ENCODE measurements around the gene ADAMTS14. TPM values are rescaled to one million over a fixed set of nuclear protein-coding genes. Genes with fewer than 3 reads are reported as not detected.

ADAMTS14 gene
- total RNA-seq, 1 experiment from 2014 or later = 7.6 TPM

DNA sequence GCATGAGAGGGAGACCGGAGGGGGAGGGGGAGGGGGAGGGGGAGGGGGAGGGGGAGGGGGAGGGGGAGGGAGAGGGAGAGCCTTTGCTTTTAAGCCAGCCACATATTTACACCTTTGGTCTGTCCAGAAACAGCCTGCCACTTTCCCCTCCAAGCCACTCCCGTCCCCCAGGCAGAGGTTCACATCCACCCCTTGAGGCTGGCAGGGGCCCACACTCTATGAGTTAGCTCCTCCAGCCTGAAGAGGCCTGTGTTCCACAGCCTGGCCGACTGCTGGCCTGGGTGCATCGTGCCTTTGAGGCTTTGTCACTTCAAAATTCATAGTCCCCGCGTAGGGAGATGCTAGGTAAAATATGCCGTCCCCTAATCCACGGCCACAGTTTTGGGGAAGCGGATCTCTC lies 16.5 kb downstream of the ADAMTS14 start:
- Histone ChIP-seq H3K27ac (no peak overlapping the region), H3K4me1 (peaks cover 3% of the 10 kb centered on the region), H3K27me3 (no peaks in the 10 kb centered on the region), H3K9me3 (replicated peaks) (no peaks in the 10 kb centered on the region), H3K36me3 (no peaks in the 10 kb centered on the region; the same call in 1 of the 2 replicates), H3K4me3 (no peak overlapping the region)
- DNase-seq = no peak

DNA sequence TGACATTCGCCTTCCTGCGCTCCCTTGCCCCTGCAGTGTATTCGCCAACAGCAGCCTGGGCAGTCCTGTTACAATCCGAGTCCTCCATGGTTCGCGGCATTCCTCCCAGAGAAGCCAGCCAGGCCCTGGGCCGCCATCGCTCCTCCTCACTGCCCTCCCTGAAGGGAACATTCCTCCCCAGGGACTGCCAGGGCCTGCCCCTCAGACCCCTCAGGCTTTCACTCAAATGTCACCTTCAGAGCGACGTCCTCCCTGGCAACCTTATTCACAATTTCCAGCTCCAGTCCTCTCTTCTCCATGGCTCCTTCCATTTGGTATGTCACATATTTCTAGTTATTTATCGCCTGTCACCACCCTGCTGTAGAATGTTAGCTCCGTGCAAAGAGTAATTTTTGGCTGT lies 17.4 kb downstream of the ADAMTS14 start:
- H3K27ac ChIP-seq = no peak overlapping the region
- no peaks in the 10 kb centered on the region for H3K9me3 ChIP-seq (replicated peaks)
- H3K4me3 ChIP-seq = no peak overlapping the region
- H3K36me3 ChIP-seq = no peaks in the 10 kb centered on the region; the same call in 1 of the 2 replicates
- no peak for DNase-seq
- H3K27me3 ChIP-seq = no peaks in the 10 kb centered on the region
- no peaks in the 10 kb centered on the region for H3K4me1 ChIP-seq

DNA sequence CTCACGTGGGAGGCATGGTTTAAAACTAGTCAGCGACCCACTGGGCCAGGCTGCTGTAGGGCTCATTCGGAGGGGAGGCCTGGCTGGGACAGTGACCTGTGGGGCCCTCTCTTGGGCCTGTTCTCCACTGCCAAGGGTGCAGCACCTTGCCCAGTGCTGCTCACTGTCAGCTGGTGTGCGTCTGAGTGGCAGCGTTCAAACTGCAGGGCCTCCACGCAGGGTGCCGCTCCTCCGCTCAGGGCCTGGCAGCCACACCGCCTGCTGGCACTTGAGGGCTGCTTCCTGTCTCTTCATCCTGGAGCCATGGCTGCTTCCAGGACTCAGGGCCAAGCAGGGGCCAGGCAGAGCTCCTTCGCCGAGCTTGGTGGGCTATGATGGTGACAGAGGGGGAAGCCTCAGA lies 18.3 kb downstream of the ADAMTS14 start:
- Histone ChIP-seq H3K4me3 (no peak overlapping the region), H3K9me3 (replicated peaks) (no peaks in the 10 kb centered on the region), H3K27me3 (no peaks in the 10 kb centered on the region), H3K36me3 (no peaks in the 10 kb centered on the region; the same call in 1 of the 2 replicates), H3K4me1 (no peaks in the 10 kb centered on the region), H3K27ac (no peak overlapping the region)
- DNase-seq = no peak

DNA sequence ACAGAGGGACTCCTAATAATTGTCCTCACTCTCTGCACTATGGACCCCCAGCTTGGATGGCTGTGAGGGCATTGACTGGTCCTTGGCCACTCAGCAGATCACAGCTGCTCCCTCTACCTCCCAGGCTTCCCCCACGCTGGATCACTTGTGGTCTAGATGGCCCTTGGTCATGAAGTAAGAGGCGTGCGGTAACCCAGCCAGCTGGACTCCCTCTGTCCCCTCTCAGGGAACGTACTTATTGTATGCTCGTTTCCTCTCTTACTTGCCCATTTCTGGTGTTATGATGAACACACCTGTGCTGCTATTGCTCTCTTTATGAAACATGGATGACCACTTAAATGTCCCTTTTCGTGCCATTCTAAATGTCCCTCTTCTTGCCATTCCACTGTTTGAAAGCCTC lies 19.3 kb downstream of the ADAMTS14 start:
- H3K9me3 ChIP-seq (replicated peaks) = no peaks in the 10 kb centered on the region
- no peak overlapping the region for H3K4me3 ChIP-seq
- H3K4me1 ChIP-seq = no peaks in the 10 kb centered on the region
- H3K36me3 ChIP-seq = no peaks in the 10 kb centered on the region
- H3K27me3 ChIP-seq = no peaks in the 10 kb centered on the region
- no peak overlapping the region for H3K27ac ChIP-seq
- DNase-seq = no peak

DNA sequence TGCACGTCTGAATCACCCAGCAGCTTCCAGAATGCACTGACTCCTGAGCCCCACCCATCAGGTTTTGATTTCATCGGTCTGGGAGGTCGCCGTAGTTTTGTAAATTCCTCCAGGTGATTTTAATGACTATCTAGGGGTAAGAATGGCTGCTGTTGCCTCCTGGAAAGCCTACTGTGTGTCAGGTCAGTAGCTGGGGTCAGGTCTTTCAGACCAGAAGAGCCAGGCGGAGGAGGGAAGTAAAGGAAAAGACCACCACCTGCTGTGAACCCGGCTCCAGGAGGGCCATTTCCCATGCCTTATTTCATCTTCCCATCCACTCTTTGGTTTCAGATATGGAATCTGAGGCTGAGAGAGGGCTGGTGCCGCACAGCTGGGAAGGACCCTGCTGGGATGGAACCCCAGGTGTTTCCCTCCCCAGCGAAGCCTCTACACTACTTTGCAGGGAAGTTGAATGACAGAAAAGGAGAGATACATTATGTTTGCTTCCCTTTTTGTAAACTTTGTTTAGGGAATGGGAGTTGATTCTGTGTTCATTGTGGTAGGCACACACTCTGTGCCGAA lies 19.8 kb downstream of the ADAMTS14 start:
- Histone ChIP-seq H3K4me1 (no peaks in the 10 kb centered on the region), H3K27ac (no peak overlapping the region), H3K4me3 (no peak overlapping the region), H3K9me3 (replicated peaks) (no peaks in the 10 kb centered on the region), H3K36me3 (no peaks in the 10 kb centered on the region), H3K27me3 (no peaks in the 10 kb centered on the region)
- DNase-seq = no peak

DNA sequence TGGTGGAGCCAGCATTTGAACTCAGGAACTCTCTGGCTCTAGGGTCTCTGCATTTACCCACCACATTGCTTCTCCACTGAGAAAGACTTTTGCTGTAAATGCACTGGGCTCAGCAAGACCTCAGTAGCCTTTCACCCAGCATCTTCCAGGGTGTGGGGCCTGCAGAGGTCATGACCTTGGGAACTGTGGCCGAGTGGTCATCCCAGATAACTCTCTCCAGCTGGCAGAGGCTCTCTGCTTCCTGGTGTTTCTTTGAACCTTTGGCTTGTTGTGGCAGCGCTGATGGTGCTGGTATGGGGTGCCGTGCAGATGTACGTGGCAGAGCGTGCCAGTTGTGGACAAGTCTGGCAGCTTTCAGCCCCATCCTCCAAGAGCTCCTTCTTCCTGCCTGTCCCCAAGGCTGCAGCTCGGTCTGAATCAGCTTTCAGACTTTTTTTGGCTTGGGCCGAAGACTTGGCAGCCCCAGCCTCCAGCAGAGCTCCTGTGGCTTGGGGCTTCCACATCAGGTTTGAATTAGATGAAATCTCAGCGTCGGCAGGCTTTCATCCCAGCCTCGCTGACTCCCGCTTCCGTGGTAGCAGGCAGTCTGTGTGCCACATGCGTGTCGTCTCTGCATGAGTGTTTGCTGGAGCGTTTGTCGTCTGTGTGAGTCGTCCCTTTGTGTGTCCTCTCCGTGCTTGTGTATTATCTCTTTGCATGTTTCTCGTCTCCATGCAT lies 21.5 kb downstream of the ADAMTS14 start:
- DNase-seq = no peak
- Histone ChIP-seq H3K36me3 (no peaks in the 10 kb centered on the region), H3K4me1 (no peaks in the 10 kb centered on the region), H3K27me3 (no peaks in the 10 kb centered on the region), H3K27ac (no peak overlapping the region), H3K9me3 (replicated peaks) (no peaks in the 10 kb centered on the region), H3K4me3 (no peak overlapping the region)

DNA sequence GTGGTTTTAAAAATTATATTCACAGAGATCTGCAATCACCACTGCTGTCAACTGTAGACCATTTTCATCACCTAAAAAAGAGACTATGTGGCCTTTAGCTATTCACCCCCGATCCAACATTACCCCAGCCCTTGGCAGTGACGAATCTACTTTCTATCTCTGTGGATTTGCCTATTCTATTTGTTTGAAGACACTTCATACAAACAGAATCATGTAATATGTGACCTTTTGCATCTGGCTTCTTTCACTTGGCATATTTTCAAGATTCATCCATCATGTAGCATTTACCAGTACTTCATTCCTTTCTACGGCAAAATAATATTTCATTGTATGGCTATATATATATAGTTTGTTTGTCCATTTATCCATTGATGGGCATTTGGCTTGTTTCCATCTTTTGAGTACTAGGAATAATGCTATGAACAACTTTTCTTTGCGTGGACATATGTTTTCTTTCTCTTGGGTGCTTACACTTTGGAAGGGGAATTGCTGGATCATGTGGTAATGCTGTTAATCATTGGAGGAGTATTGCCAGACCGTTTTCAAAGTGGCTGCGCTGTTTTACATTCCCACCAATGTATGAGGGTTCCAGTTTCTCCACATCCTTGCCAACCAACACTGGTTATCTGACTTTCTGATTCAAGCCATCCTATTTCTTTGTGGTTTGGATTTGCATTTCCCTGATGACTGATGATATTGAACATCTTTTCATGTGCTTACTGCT lies 22.3 kb downstream of the ADAMTS14 start:
- no peak for DNase-seq
- H3K9me3 ChIP-seq (replicated peaks) = no peaks in the 10 kb centered on the region
- H3K36me3 ChIP-seq = no peaks in the 10 kb centered on the region
- no peak overlapping the region for H3K27ac ChIP-seq
- no peaks in the 10 kb centered on the region for H3K4me1 ChIP-seq
- H3K4me3 ChIP-seq = no peak overlapping the region
- H3K27me3 ChIP-seq = no peaks in the 10 kb centered on the region

DNA sequence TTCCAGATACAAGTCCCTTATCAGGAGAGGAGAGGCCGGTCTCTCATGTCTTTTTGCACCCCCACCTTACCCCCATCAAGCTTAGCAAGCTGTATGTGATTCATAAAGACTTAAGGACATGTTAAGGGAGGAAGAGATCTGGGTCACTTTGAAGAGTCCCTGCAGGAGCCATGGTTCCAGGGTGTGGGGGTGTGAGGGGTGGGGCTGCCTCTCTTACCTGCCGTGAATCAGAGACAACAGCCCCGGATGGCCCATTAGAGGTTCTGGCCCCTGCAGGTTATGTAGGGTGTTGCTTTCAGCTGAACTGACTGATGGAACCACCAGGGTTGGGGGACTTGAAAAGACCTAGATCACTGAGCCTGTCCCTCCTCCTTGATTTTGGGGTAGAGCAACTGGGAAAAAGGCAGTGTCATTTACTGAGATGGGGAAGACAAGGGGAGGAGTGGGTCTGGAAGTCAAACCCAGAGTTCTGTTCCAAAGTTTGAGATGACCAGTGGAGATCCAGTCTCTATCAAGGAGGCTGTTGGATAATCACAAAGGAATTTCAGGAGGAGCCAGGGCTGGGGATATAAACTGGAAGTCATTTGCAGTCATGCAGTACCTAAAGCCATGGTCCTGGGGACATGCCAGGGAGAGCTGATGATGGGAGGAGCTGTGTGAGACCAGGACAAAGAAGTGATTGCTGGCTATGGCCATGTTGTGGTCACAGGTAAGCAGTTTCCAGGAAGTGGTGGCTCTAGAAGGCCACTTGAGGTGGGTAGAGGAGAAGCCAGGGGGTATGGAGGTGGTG lies 23.1 kb downstream of the ADAMTS14 start:
- no peaks in the 10 kb centered on the region for H3K27me3 ChIP-seq
- H3K36me3 ChIP-seq = no peaks in the 10 kb centered on the region
- no peak overlapping the region for H3K27ac ChIP-seq
- H3K4me3 ChIP-seq = no peak overlapping the region
- no peaks in the 10 kb centered on the region for H3K4me1 ChIP-seq
- H3K9me3 ChIP-seq (replicated peaks) = no peaks in the 10 kb centered on the region
- DNase-seq = no peak

DNA sequence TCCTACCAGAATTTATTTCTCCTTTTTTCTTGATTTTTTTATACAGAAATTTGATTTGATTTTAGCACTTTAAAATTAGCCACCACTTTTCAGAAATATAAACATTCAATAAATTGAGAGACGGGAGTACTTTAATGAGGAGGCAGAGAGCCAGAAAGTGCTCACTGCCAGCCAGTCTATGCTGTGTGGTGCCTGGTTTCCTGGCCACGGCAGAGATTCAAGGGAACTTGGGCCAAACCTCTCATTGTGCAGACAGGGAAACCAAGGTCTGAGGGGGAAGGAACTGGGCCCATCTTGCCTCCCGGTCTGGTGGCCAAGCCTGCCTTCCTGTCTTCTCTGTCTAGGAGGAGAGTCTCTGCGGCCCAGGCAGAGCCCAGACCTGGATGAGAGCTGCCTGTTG lies 25.9 kb downstream of the ADAMTS14 start:
- no peaks in the 10 kb centered on the region for H3K9me3 ChIP-seq (replicated peaks)
- H3K36me3 ChIP-seq = no peaks in the 10 kb centered on the region
- no peaks in the 10 kb centered on the region for H3K4me1 ChIP-seq
- no peak overlapping the region for H3K4me3 ChIP-seq
- no peak overlapping the region for H3K27ac ChIP-seq
- DNase-seq = no peak
- H3K27me3 ChIP-seq = no peaks in the 10 kb centered on the region

DNA sequence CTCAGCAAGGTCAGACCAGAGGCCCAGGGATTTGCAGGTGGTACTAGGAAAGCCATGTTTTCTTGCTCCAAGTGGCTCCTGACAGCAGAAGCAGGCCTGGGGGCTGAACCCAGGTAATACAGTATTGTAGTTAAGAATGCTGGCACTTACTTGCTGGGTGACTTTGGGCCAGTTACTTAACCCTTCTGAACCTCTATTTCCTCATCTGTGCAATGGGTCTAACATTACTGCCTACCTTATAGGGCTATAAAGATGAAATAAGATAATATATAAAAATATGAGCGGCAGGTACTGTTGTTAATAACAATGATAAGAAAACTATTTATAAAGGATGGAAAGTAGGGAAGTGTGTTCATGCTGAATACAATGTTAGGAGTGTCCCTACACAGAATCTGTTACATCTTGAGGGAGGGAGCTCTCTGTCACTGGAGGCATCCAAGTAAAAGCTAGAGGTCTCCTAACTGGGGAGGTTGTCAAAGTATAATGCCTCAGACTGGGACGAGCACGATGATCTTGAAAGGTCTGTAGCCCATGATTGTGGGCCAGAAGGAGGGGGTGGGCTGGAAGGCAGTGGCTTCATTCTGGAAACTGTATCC lies 26.9 kb downstream of the ADAMTS14 start:
- no peak for DNase-seq
- no peaks in the 10 kb centered on the region for H3K36me3 ChIP-seq
- H3K4me3 ChIP-seq = no peak overlapping the region
- no peak overlapping the region for H3K27ac ChIP-seq
- no peaks in the 10 kb centered on the region for H3K27me3 ChIP-seq
- H3K9me3 ChIP-seq (replicated peaks) = no peaks in the 10 kb centered on the region
- H3K4me1 ChIP-seq = no peaks in the 10 kb centered on the region

DNA sequence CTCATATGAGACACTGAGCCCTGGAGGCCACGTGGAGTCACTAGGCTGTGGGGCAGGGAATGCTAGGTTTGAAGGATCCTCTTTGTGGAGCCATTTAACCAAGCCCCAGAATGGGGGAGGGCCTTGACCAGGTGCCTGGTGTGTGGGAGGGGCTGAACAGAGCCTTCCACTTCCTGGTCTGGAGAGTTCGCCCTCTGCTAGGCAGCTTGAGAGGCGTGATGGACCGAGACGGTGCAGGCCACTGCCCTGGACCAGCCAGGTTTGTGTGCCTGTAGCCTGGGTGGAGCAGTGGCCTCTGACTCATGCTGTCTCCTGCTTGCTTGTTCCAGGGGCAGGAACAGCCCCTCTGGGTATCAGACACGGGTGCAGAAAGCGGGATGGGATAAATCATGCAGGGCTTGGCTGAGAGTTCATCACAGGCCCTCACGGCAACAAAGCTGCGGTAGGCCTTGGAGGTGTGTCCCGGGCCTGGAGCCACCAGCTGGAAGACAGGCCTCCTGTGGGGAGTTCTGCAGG lies 27.4 kb downstream of the ADAMTS14 start:
- H3K4me1 ChIP-seq = no peaks in the 10 kb centered on the region
- no peak overlapping the region for H3K4me3 ChIP-seq
- H3K27ac ChIP-seq = no peak overlapping the region
- H3K36me3 ChIP-seq = no peaks in the 10 kb centered on the region; the same call in 1 of the 2 replicates
- no peaks in the 10 kb centered on the region for H3K27me3 ChIP-seq
- H3K9me3 ChIP-seq (replicated peaks) = no peaks in the 10 kb centered on the region
- no peak for DNase-seq

DNA sequence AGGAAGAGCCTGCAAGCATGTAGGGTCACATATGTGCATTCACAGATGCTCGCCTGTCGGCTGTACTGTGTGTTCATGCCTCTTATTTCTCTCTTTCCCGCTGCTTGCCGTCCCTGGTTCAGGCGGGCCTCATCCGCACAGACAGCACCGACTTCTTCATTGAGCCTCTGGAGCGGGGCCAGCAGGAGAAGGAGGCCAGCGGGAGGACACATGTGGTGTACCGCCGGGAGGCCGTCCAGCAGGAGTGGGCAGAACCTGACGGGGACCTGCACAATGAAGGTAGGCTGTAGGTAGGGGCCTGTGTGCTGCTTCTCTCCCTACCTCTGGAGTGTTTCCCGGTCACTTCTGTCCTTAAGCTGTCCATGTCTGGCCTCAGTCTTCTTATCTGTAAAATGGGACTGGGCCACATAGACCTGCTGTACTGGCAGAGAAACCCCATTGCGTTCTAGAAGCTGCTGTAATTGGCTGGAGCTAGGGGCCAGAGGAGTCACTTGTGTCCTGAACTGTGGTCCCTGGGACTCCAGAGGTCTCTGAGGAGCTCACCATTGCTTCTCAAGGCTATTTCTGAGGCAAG lies 30.0 kb downstream of the ADAMTS14 start:
- H3K4me1 ChIP-seq = no peaks in the 10 kb centered on the region
- no peak overlapping the region for H3K4me3 ChIP-seq
- no peaks in the 10 kb centered on the region for H3K9me3 ChIP-seq (replicated peaks)
- H3K27me3 ChIP-seq = no peaks in the 10 kb centered on the region
- no peak overlapping the region for H3K27ac ChIP-seq
- DNase-seq = no peak
- no peaks in the 10 kb centered on the region; the same call in 1 of the 2 replicates for H3K36me3 ChIP-seq

DNA sequence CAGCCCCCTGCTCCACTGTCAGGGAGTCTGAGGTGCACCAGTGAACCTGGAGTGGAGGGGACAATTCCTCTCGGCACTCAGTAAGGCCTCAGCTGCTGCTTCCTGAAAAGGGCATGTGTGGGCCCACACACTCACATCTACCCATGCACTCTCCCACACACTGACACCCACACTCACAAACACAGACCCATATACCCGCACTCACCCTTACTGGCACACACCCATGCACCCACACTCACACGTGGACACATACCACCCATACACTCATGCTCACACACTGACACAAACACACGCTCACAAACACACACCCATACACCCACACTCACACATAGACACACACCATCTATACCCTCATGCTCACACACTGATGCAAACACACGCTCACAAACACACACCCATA lies 31.9 kb downstream of the ADAMTS14 start:
- H3K36me3 ChIP-seq = peaks cover 4% of the 10 kb centered on the region; the same call in 1 of the 2 replicates
- H3K4me3 ChIP-seq = no peak overlapping the region
- no peaks in the 10 kb centered on the region for H3K9me3 ChIP-seq (replicated peaks)
- no peak for DNase-seq
- H3K27me3 ChIP-seq = no peaks in the 10 kb centered on the region
- no peak overlapping the region for H3K27ac ChIP-seq
- H3K4me1 ChIP-seq = no peaks in the 10 kb centered on the region

All from SJCRH30 (cell line).